Ramos (cell line): ENCODE results near the gene G6PC1.
"Not testable (repeated sequence)": the region's sequence is repeated elsewhere in the genome, so short reads cannot be mapped to it uniquely, and the experiment has no call there.

Experiments used
- in situ Hi-C: fragments of 300-500 bp; cut with MboI; formaldehyde crosslinking; loops from one replicate; pipeline ENCODE4 v1.14.3; 2022; ENCODE audit warnings: low sequenced_read_pairs; ENCODE audit not compliant: unreplicated experiment

G6PC1 gene

GRCh38 chr17:42898147-42898811 is 2.3 kb upstream of the G6PC1 start:
- in situ Hi-C loops, result loop anchor here (10.0 kb wide), 1 partner anchor 57 kb away; no protein-coding TSS in a partner anchor

- in situ Hi-C loops, result loop anchor here (10.0 kb wide), 1 partner anchor 55 kb away; no protein-coding TSS in a partner anchor
Observed at GRCh38 chr17:42899981-42900380, 618 bp upstream of the G6PC1 start.

GRCh38 chr17:42901535-42902229 is 1.1 kb downstream of the G6PC1 start:
- in situ Hi-C loops, result no loop called here

GRCh38 chr17:42904110-42904469 is 3.5 kb downstream of the G6PC1 start:
- in situ Hi-C loops, result no loop called here

- in situ Hi-C loops, result no loop called here
Observed at GRCh38 chr17:42906772-42907446, 6.3 kb downstream of the G6PC1 start.

GRCh38 chr17:42908872-42909700 is 8.5 kb downstream of the G6PC1 start:
- in situ Hi-C loops, result no loop called here

GRCh38 chr17:42913522-42913921 is 12.9 kb downstream of the G6PC1 start:
- in situ Hi-C loops, result no loop called here

GRCh38 chr17:42913981-42914617 is 13.5 kb downstream of the G6PC1 start:
- in situ Hi-C loops, result no loop called here

GRCh38 chr17:42915288-42915687 is 14.7 kb downstream of the G6PC1 start:
- in situ Hi-C loops, result not testable (repeated sequence)

- in situ Hi-C loops, result not testable (repeated sequence)
Observed at GRCh38 chr17:42916388-42917235, 16.0 kb downstream of the G6PC1 start.

GRCh38 chr17:42917236-42917603 is 16.6 kb downstream of the G6PC1 start:
- in situ Hi-C loops, result no loop called here

GRCh38 chr17:42918902-42919521 is 18.4 kb downstream of the G6PC1 start:
- in situ Hi-C loops, result no loop called here

- in situ Hi-C loops, result not testable (repeated sequence)
Observed at GRCh38 chr17:42919522-42920077, 19.0 kb downstream of the G6PC1 start.

- in situ Hi-C loops, result no loop called here
Observed at GRCh38 chr17:42920106-42920900, 19.7 kb downstream of the G6PC1 start.

- in situ Hi-C loops, result no loop called here
Observed at GRCh38 chr17:42920922-42921321, 20.3 kb downstream of the G6PC1 start.

GRCh38 chr17:42922294-42922693 is 21.7 kb downstream of the G6PC1 start:
- in situ Hi-C loops, result no loop called here

- in situ Hi-C loops, result not testable (repeated sequence)
Observed at GRCh38 chr17:42923472-42923871, 22.9 kb downstream of the G6PC1 start.

GRCh38 chr17:42924891-42925290 is 24.3 kb downstream of the G6PC1 start:
- in situ Hi-C loops, result loop anchor here (25.0 kb wide), 1 partner anchor 213 kb away; no protein-coding TSS in a partner anchor
